Liver (tissue), 10 donors: ENCODE results near the gene IL3. TPM values are rescaled to one million over a fixed set of nuclear protein-coding genes. Genes with fewer than 3 reads are reported as not detected.

Experiments
- DNase-seq: peaks from one replicate; pipeline ENCODE4 v3.0.0-alpha.2; 2017; ENCODE audit warnings: low spot score
- H3K27ac ChIP-seq, 2 donors: one replicate each; pipeline ENCODE4 v1.7.0; 2013; ENCODE audit warnings: inconsistent platforms in 2 of 2, low read length in 2 of 2, control low read depth in 1 of 2, low read depth in 1 of 2, mild to moderate bottlenecking in 1 of 2
- H3K27me3 ChIP-seq, 4 donors: one replicate each; pipeline versions ENCODE4 v1.6.1 to v1.7.0; 2013; ENCODE audit warnings: low read length in 3 of 4, inconsistent platforms in 1 of 4, mild to moderate bottlenecking in 1 of 4, moderate library complexity in 1 of 4; ENCODE audit not compliant: control insufficient read depth in 4 of 4, insufficient read depth in 4 of 4
- H3K36me3 ChIP-seq, 4 donors: one replicate each; pipeline versions ENCODE4 v1.6.1 to v1.7.0; 2013; ENCODE audit warnings: low read length in 3 of 4, mild to moderate bottlenecking in 3 of 4, low read depth in 1 of 4, moderate library complexity in 1 of 4; ENCODE audit not compliant: control insufficient read depth in 4 of 4, insufficient read depth in 3 of 4
- H3K4me1 ChIP-seq, 4 donors: one replicate each; pipeline versions ENCODE4 v1.6.1 to v1.7.0; 2013; ENCODE audit warnings: low read length in 3 of 4, mild to moderate bottlenecking in 3 of 4, moderate library complexity in 1 of 4; ENCODE audit not compliant: control insufficient read depth in 4 of 4, insufficient read depth in 4 of 4
- H3K4me3 ChIP-seq, 3 donors: one replicate each; pipeline versions ENCODE4 v1.6.1 to v1.7.0; 2013; ENCODE audit warnings: low read length in 3 of 3, control low read depth in 1 of 3, low read depth in 1 of 3, mild to moderate bottlenecking in 1 of 3
- H3K9ac ChIP-seq, 2 donors: one replicate each; pipeline ENCODE4 v1.7.0; 2013; ENCODE audit warnings: low read length in 2 of 2, mild to moderate bottlenecking in 2 of 2, moderate library complexity in 2 of 2, control low read depth in 1 of 2, low read depth in 1 of 2
- H3K9me3 ChIP-seq, 4 donors: one replicate each; pipeline versions ENCODE4 v1.6.1 to v1.7.0; 2013; ENCODE audit warnings: low read length in 3 of 4; ENCODE audit not compliant: control insufficient read depth in 4 of 4
- EGR1 ChIP-seq, 2 donors: IDR thresholded peaks; 2 replicates each; pipeline ENCODE4 v1.6.1; 2016 to 2018; ENCODE audit warnings: antibody characterized with exemption in 2 of 2, low read depth in 2 of 2
- FOXA1 ChIP-seq: IDR thresholded peaks from 2 replicates; pipeline ENCODE4 v1.6.1; 2016; ENCODE audit warnings: antibody characterized with exemption
- FOXA2 ChIP-seq: IDR thresholded peaks from 2 replicates; pipeline ENCODE4 v1.6.1; 2016; ENCODE audit warnings: antibody characterized with exemption
- GABPA ChIP-seq, 2 donors: IDR thresholded peaks in 1 of 2; conservative IDR thresholded peaks in 1 of 2; 2 replicates each; pipeline ENCODE4 v1.6.1; 2016; ENCODE audit warnings: antibody characterized with exemption in 2 of 2, mild to moderate bottlenecking in 1 of 2, moderate library complexity in 1 of 2
- JUND ChIP-seq, 2 donors: IDR thresholded peaks; 2 replicates each; pipeline ENCODE4 v1.6.1; 2016; ENCODE audit warnings: antibody characterized with exemption in 2 of 2
- NR2F2 ChIP-seq: IDR thresholded peaks from 2 replicates; pipeline ENCODE4 v1.6.1; 2016; ENCODE audit warnings: antibody characterized with exemption
- RAD21 ChIP-seq, 2 donors: IDR thresholded peaks; 2 replicates each; pipeline ENCODE4 v1.6.1; 2016; ENCODE audit warnings: antibody characterized with exemption in 2 of 2, mild to moderate bottlenecking in 2 of 2
- SP1 ChIP-seq: IDR thresholded peaks from 2 replicates; pipeline ENCODE4 v1.6.1; 2018; ENCODE audit warnings: antibody characterized with exemption, mild to moderate bottlenecking
- TAF1 ChIP-seq: conservative IDR thresholded peaks from 2 replicates; pipeline ENCODE4 v1.6.1; 2016; ENCODE audit warnings: antibody characterized with exemption, mild to moderate bottlenecking
- WGBS: extraction: QIAGEN DNeasy Blood & Tissue Kit; methylation state at CpG from one replicate; pipeline ENCODE4 v1.1.7; 2013; 5-methylcytosine and 5-hydroxymethylcytosine counted together
- polyA plus RNA-seq, 2 donors: library from polyadenylated mRNA; stranded (reverse) in 1 of 2; unstranded in 1 of 2; fragments of 200-250 nt in 1 of 2; fragments of >200 nt in 1 of 2; fragmentation: Nextera tagmentation in 1 of 2; extraction: Ambion mirVana in 1 of 2; gene quantifications; one replicate each; pipeline versions ENCODE4 v1.2.1 to v1.2.3, GENCODE V29; 2013 to 2015
- small RNA-seq: library from RNA; depleted of rRNA; stranded (forward); fragments of <200 nt; gene quantifications from one replicate; pipeline ENCODE3, GENCODE V24; 2014
- total RNA-seq, 2 donors: library from RNA; depleted of rRNA; stranded (reverse); fragments of >200 nt; gene quantifications; one replicate each; pipeline ENCODE4 v1.2.3, GENCODE V29; 2014
- TF ChIP-seq, protein P1 (sequence below): IDR thresholded peaks from 2 replicates; pipeline ENCODE4 v1.6.1; 2016; ENCODE audit warnings: antibody characterized with exemption
- donor health status: healthy.
- donor health status: healthy.
- donor health status: healthy.
- donor health status: healthy.
- donor health status: healthy.

The IL3 gene
- total and polyA plus RNA-seq, 4 donors: not detected

DNA sequence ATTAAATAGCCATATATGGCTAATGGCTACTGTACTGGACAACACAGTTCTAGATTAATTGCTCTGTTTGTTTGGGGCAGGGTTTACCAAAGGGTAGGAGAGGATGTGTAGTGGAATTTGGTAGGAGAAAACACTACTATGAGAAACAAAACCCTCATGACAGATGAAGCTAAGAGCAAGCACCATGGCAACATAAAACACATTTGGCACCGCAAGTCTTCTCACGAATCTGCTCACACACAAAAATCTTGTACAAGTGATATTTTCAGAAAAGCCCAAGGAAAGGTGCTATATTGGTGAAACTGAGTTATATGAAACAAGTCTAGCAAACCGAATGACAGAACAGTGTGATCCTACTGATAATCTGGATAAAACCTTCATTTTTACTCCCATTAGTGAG, 51.7 kb downstream of the IL3 start:
- H3K4me1 ChIP-seq: no peaks in the 10 kb centered on the region
- H3K27me3 ChIP-seq: no peaks in the 10 kb centered on the region
- WGBS: 92% methylated on average over 3 of the region's 3 CpGs
- peaks cover 0 to 6% (median 0%) of the 10 kb centered on the region in 4 donors for H3K9me3 ChIP-seq
- no peak for DNase-seq
- TF ChIP-seq, protein P1, sequence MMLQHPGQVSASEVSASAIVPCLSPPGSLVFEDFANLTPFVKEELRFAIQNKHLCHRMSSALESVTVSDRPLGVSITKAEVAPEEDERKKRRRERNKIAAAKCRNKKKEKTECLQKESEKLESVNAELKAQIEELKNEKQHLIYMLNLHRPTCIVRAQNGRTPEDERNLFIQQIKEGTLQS: no peak
- no peak for TF ChIP-seq SP1
- no peak for TF ChIP-seq FOXA1
- no peak for TF ChIP-seq EGR1 (IDR thresholded peaks at IDR 0.05; ENCODE audit: low read depth in 2 of 2)
- no peak for TF ChIP-seq JUND (IDR thresholded peaks at IDR 0.05)
- no peak for TF ChIP-seq GABPA (IDR thresholded peaks at IDR 0.05 in 1 of 2, conservative IDR thresholded peaks at IDR 0.05 in 1 of 2)
- TF ChIP-seq TAF1: no peak
- TF ChIP-seq RAD21 (IDR thresholded peaks at IDR 0.05): no peak
- TF ChIP-seq NR2F2: no peak
- no peak for TF ChIP-seq FOXA2
- no peak overlapping the region for H3K4me3 ChIP-seq
- no peak overlapping the region for H3K27ac ChIP-seq
- H3K9ac ChIP-seq: no peak overlapping the region
- H3K36me3 ChIP-seq: no peaks in the 10 kb centered on the region

Small RNA genes lying within 50 kb of the gene (small RNA-seq; reads per million reads assigned to genes)
- not detected for gene RF00285

Other genes with a start within 250 kb of the IL3 start
- gene MEIKIN, start 115.0 kb upstream of the IL3 start, total RNA-seq: under 1 TPM; 0.42 to 0.51 TPM
- gene MEIKIN, start 115.0 kb upstream of the IL3 start, polyA plus RNA-seq: not detected
- 100 to 1,000 TPM in 1 of 2 donors, 1 to 10 TPM in 1; 7.4 to 129 TPM for gene ACSL6, start 49.0 kb upstream of the IL3 start, total RNA-seq
- 1 to 10 TPM in 1 of 2 donors, under 1 TPM in 1; 0.89 to 1.8 TPM for gene ACSL6, start 49.0 kb upstream of the IL3 start, polyA plus RNA-seq
- gene CSF2, start 13.1 kb downstream of the IL3 start, total RNA-seq: not detected
- not detected for gene CSF2, start 13.1 kb downstream of the IL3 start, polyA plus RNA-seq
- gene P4HA2, start 167.2 kb downstream of the IL3 start, total RNA-seq: 1 to 10 TPM; 5.1 to 7.9 TPM
- gene P4HA2, start 167.2 kb downstream of the IL3 start, polyA plus RNA-seq: 1 to 10 TPM; 4.6 to 7.2 TPM
- gene PDLIM4, start 197.0 kb downstream of the IL3 start, total RNA-seq: under 1 TPM; 0.25 to 0.93 TPM
- under 1 TPM; 0.45 to 0.85 TPM for gene PDLIM4, start 197.0 kb downstream of the IL3 start, polyA plus RNA-seq
- gene SLC22A4, start 233.7 kb downstream of the IL3 start, total RNA-seq: 10 to 100 TPM in 1 of 2 donors, under 1 TPM in 1; 0.59 to 42.2 TPM
- under 1 TPM; 0.25 to 0.35 TPM for gene SLC22A4, start 233.7 kb downstream of the IL3 start, polyA plus RNA-seq